Stomach (tissue), 9 donors: ENCODE results near the gene CDV3. TPM values are rescaled to one million over a fixed set of nuclear protein-coding genes. Genes with fewer than 3 reads are reported as not detected.
A peak's percentile ranks its signal among the peaks of the same experiment; 100 is the strongest.

Experiments used
- DNase-seq, 2 donors: peaks; one replicate each; pipeline versions ENCODE4 v3.0.0 to v3.0.0-alpha.2; 2013 to 2019
- H3K27ac ChIP-seq, 5 donors: fragments of 200-600 bp in 4 of 5; sonication (generic) in 4 of 5; one replicate each; pipeline ENCODE4 v1.5.1; 2013 to 2019; ENCODE audit warnings: mild to moderate bottlenecking in 1 of 5, moderate library complexity in 1 of 5
- H3K27me3 ChIP-seq, 3 donors: fragments of 200-600 bp; sonication (generic); one replicate each; pipeline ENCODE4 v1.5.1; 2017 to 2019; ENCODE audit warnings: mixed run types in 1 of 3
- H3K36me3 ChIP-seq, 4 donors: fragments of 200-600 bp; sonication (generic); 1 replicate in 3 of 4; 2 replicates in 1 of 4; pipeline ENCODE4 v1.5.1; 2016 to 2019
- H3K4me1 ChIP-seq, 4 donors: fragments of 200-600 bp; sonication (generic); one replicate each; pipeline ENCODE4 v1.5.1; 2016 to 2019
- H3K4me3 ChIP-seq, 4 donors: fragments of 200-600 bp; sonication (generic) in 3 of 4; one replicate each; pipeline ENCODE4 v1.5.1; 2016 to 2019; ENCODE audit warnings: mild to moderate bottlenecking in 1 of 4
- H3K9me3 ChIP-seq, 4 donors: fragments of 200-600 bp; sonication (generic); one replicate each; pipeline ENCODE4 v1.5.1; 2016 to 2019
- CTCF ChIP-seq, 7 experiments: fragments of 450-650 bp in 4 of 7; fragments of 200-600 bp in 3 of 7; sonication (generic) in 3 of 7; IDR thresholded peaks; one replicate each; pipeline ENCODE4 v1.5.1; 2016 to 2019; ENCODE audit warnings: antibody characterized with exemption in 7 of 7, control low read depth in 2 of 7, mild to moderate bottlenecking in 1 of 7
- EP300 ChIP-seq: sonication (generic); formaldehyde crosslinking; IDR thresholded peaks from one replicate; pipeline ENCODE4 v1.6.1; 2017; ENCODE audit warnings: antibody characterized with exemption
- POLR2A ChIP-seq, 4 donors: fragments of 450-650 bp; IDR thresholded peaks; one replicate each; pipeline ENCODE4 v1.6.1; 2016; ENCODE audit warnings: antibody characterized with exemption in 4 of 4, control low read depth in 2 of 4, mild to moderate bottlenecking in 1 of 4, moderate library complexity in 1 of 4
- POLR2AphosphoS5 ChIP-seq, 3 donors: sonication (generic); formaldehyde crosslinking; IDR thresholded peaks; one replicate each; pipeline ENCODE4 v1.6.1; 2016; ENCODE audit warnings: antibody characterized with exemption in 3 of 3
- WGBS, 5 donors: extraction: QIAGEN DNeasy Blood & Tissue Kit in 3 of 5; methylation state at CpG; one replicate each; pipeline versions ENCODE4 v1.1.5 to v1.1.7; 2013 to 2018; 5-methylcytosine and 5-hydroxymethylcytosine counted together
- intact Hi-C: fragments of 100-400 bp; cut with DNase I; formaldehyde crosslinking; loops from one replicate; pipeline ENCODE4 v1.15.1; 2023; ENCODE audit warnings: low total_unique reads
- polyA plus RNA-seq, 3 donors: library from polyadenylated mRNA; stranded (reverse); fragments of 200-250 nt; gene quantifications; one replicate each; pipeline ENCODE4 v1.2.3, GENCODE V29; 2013
- total RNA-seq, 5 donors: library from RNA; depleted of rRNA; stranded (reverse); fragments of >200 nt; gene quantifications; one replicate each; pipeline versions ENCODE4 v1.1.0 to v1.2.3, GENCODE V29; 2014 to 2016
- donor health status: healthy with polysubstance abuse.
- donor health status: Bipolar disorder and iron deficiency.
- donor health status: healthy.

The CDV3 gene
- total and polyA plus RNA-seq, 8 donors: 40.3 to 160 (median 68.6) TPM

GRCh38 chr3:133570937-133571320, 2.6 kb upstream of the CDV3 start:
- intact Hi-C loops: no loop called here
- no peak for DNase-seq
- Histone ChIP-seq H3K27ac (peak overlapping the region in 4 of 5 donors; percentile 49 to 79 (median 64)), H3K27me3 (no peaks in the 10 kb centered on the region), H3K4me3 (no peak overlapping the region), H3K4me1 (peaks cover 6 to 59% (median 23%) of the 10 kb centered on the region in 4 donors), H3K36me3 (peaks cover 0 to 5% (median 2%) of the 10 kb centered on the region in 4 donors), H3K9me3 (no peaks in the 10 kb centered on the region)
- TF ChIP-seq CTCF (IDR thresholded peaks at IDR 0.05) (no peak), POLR2AphosphoS5 (IDR thresholded peaks at IDR 0.05) (no peak), EP300 (no peak), POLR2A (IDR thresholded peaks at IDR 0.05) (no peak)
- 77 to 96% (median 81%) methylated on average over 2 of the region's 2 CpGs for WGBS, 5 donors

- Histone ChIP-seq H3K27ac (peak overlapping the region; percentile 75 to 99 (median 97)), H3K36me3 (peaks cover 0 to 20% (median 14%) of the 10 kb centered on the region in 4 donors), H3K9me3 (no peaks in the 10 kb centered on the region), H3K4me1 (peaks cover 20 to 74% (median 35%) of the 10 kb centered on the region in 4 donors), H3K27me3 (no peaks in the 10 kb centered on the region), H3K4me3 (peak overlapping the region; percentile 21 to 37 (median 28))
- 65 to 82% (median 80%) methylated on average over 19 of the region's 19 CpGs for WGBS, 5 donors
- intact Hi-C loops: no loop called here
- DNase-seq: peak in 1 of 2 donors; percentile 43
- no peak for TF ChIP-seq POLR2A (IDR thresholded peaks at IDR 0.05)
- no peak for TF ChIP-seq EP300
- no peak for TF ChIP-seq POLR2AphosphoS5 (IDR thresholded peaks at IDR 0.05)
- TF ChIP-seq CTCF (IDR thresholded peaks at IDR 0.05): no peak
Measured at GRCh38 chr3:133572158-133573053, 1.1 kb upstream of the CDV3 start.

GRCh38 chr3:133573054-133573628, 345 bp upstream of the CDV3 start:
- no peaks in the 10 kb centered on the region for H3K27me3 ChIP-seq
- peaks cover 0 to 27% (median 22%) of the 10 kb centered on the region in 4 donors for H3K36me3 ChIP-seq
- 0 to 1% (median 1%) methylated on average over 30 to 33 of the region's 33 CpGs for WGBS, 5 donors
- peak overlapping the region; percentile 91 to 99 (median 97) for H3K27ac ChIP-seq
- H3K4me3 ChIP-seq: peak overlapping the region; percentile 66 to 80 (median 70)
- peaks cover 28 to 81% (median 42%) of the 10 kb centered on the region in 4 donors for H3K4me1 ChIP-seq
- DNase-seq: peak; percentile 100
- no peaks in the 10 kb centered on the region for H3K9me3 ChIP-seq
- TF ChIP-seq CTCF (IDR thresholded peaks at IDR 0.05): peak in 2 of 7 experiments; percentile 11 to 22
- TF ChIP-seq EP300: no peak
- peak; percentile 66 to 84 (median 73) for TF ChIP-seq POLR2AphosphoS5 (IDR thresholded peaks at IDR 0.05)
- TF ChIP-seq POLR2A (IDR thresholded peaks at IDR 0.05): peak in 1 of 4 donors; percentile 45
- intact Hi-C loops: no loop called here

- Histone ChIP-seq H3K4me1 (peaks cover 36 to 81% (median 49%) of the 10 kb centered on the region in 4 donors), H3K27ac (peak overlapping the region; percentile 91 to 99 (median 97)), H3K27me3 (no peaks in the 10 kb centered on the region), H3K4me3 (peak overlapping the region; percentile 66 to 80 (median 70)), H3K9me3 (no peaks in the 10 kb centered on the region), H3K36me3 (peaks cover under 1 to 40% (median 34%) of the 10 kb centered on the region in 4 donors)
- intact Hi-C loops: no loop called here
- TF ChIP-seq POLR2AphosphoS5 (IDR thresholded peaks at IDR 0.05) (peak; percentile 33 to 80 (median 69)), POLR2A (IDR thresholded peaks at IDR 0.05) (no peak)
- WGBS, 5 donors: 0 to 1% (median 0%) methylated on average over 11 to 54 of the region's 54 CpGs
- peak; percentile 76 to 93 for DNase-seq
Measured at GRCh38 chr3:133574260-133574881, 885 bp downstream of the CDV3 start.
